Left forelimb (tissue), 1 donor: Measurements from ENCODE around the gene KMT2E.

Source experiments
- DNase-seq: peaks from one replicate; pipeline ENCODE4 v3.0.0-alpha.2; 2018; ENCODE audit warnings: low spot score

Gene KMT2E

GRCh38 chr7:105131033-105131656 is 117.1 kb downstream of the KMT2E start:
- no peak for DNase-seq

- DNase-seq: no peak
Measured at GRCh38 chr7:105131890-105132289, 117.9 kb downstream of the KMT2E start.

GRCh38 chr7:105132335-105132734 is 118.3 kb downstream of the KMT2E start:
- DNase-seq: no peak

DNA sequence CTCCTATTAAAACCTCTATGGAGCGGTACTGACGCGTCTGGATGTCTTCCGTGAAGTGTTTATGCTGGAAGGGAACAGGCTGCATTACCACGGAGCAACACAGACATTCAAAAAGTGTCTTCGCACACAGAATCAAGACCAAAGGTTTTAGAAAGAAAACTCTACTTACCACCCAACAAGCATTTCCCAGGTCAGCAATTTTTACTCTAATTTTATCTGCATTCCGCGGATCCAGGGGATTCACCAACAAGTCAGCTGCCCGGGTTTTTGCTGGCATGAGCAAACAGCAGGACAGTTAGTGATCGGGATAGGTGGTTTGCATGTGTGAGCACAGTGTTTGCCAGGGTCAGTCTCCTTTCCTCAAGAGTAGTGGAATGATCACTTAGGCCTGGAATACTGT is 118.8 kb downstream of the KMT2E start:
- DNase-seq: no peak

- DNase-seq: no peak
Measured at GRCh38 chr7:105133358-105133757, 119.4 kb downstream of the KMT2E start.

GRCh38 chr7:105133986-105134655 is 120.1 kb downstream of the KMT2E start:
- DNase-seq: no peak

DNA sequence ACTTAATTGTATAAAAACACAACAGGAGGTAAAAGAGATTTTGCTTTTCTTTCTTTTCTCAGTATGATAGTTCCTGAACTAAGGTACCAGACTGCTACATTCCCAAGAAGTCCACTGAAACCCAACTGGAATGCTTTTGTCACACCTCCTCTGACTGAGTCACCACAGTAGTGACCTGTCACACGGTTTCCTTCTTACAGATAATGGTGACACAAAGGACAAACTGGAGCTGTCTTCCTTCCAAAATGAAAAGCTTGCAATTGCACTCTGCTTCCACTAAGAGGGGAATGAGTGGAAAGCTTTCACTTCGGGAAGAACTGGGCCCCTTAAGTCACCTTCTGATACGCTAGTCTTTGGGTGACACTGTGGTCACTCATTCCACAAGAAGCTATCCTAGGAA is 122.2 kb downstream of the KMT2E start:
- DNase-seq: no peak

DNA sequence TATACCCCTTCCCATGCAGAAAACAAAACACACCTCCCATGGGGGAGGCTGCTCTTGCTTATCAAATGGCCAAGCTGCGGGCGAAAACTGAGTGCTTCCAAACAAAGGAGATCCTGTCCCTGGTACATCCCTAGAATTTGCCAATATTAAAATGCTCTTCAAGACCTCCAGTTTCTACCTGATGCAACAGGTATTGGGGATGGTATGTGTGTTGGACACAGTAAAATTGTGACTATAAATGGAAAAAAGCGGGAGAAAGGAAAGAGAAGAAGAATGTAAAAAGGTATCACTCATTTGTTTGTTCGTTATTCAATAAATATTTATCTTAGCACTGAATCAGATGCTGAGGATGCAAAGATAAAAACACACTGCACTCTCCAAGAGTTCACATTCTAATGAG is 123.9 kb downstream of the KMT2E start:
- no peak for DNase-seq

DNA sequence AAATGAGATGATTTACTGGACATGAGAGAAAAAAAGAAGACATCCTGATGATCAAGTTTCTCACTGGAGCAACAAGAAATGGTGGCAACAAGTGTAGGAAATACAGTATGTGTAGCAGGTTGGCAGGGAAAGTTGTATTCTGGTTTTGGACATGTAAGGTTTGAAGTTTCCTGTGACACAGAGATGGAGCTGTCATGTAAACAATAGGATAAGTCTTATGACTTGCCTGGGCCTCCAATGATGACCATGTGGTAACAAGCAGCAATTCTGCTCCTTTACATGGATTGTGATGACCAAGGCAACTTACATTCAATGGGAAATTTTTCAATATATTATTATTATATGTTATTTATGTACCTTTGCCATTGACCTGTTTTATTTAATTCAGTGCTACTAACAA is 125.4 kb downstream of the KMT2E start:
- DNase-seq: no peak

GRCh38 chr7:105141068-105141467 is 127.1 kb downstream of the KMT2E start:
- no peak for DNase-seq

DNA sequence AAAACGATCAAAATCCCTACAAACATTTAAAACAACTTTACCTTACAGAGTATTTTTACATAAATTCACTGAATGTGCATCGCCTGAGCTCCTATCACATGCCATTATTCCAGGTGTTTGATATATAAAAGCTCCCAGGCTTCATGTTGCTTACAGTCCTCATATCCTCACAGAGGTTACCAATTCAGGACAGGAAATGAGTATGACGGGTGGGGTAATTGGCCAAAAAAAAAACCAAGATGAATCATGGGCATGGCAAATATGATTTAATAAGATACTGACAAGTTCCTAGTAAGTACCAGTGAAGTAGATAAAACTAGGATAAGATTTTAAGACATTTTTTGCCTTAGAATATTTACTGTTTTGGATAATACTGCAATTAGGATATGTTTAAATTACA is 135.8 kb downstream of the KMT2E start:
- no peak for DNase-seq

DNA sequence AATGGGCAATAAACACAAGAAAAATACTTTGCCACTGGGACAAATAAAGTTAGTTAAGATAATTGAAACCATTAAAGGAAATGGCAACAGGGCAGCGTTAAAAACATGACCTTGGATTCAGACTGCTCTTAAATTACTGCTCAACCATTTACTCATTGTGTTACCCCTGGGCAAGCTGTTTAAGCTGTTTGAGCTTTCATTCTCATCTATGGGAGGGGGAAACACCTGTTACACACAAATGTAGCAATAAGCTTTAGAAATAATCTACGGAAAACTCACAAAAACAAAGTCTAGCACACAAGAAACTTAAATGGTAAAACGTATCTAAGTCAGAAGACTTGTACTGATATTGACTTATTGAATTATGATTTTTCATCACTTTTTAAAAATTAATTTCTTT is 137.1 kb downstream of the KMT2E start:
- DNase-seq: no peak

- DNase-seq: no peak
Measured at GRCh38 chr7:105153531-105153930, 139.5 kb downstream of the KMT2E start.

- DNase-seq: no peak
Measured at GRCh38 chr7:105154084-105154483, 140.1 kb downstream of the KMT2E start.

GRCh38 chr7:105156731-105157130 is 142.7 kb downstream of the KMT2E start:
- DNase-seq: no peak

- no peak for DNase-seq
Measured at GRCh38 chr7:105157278-105157677, 143.3 kb downstream of the KMT2E start.

- no peak for DNase-seq
Measured at GRCh38 chr7:105161366-105161765, 147.4 kb downstream of the KMT2E start.
